Subcutaneous adipose tissue (tissue), 4 donors: Measurements from ENCODE around the gene MRPL36. TPM values are rescaled to one million over a fixed set of nuclear protein-coding genes. Genes with fewer than 3 reads are reported as not detected.

Experiments used
- total RNA-seq, 4 donors: library from RNA; depleted of rRNA; stranded (reverse); fragments of >200 nt; gene quantifications; one replicate each; pipeline ENCODE4 v1.1.0, GENCODE V29; 2016
- TF ChIP-seq, protein P1 (sequence below): fragments of 450-650 bp; IDR thresholded peaks from one replicate; pipeline ENCODE4 v1.5.1; 2016; ENCODE audit warnings: low read depth, mild to moderate bottlenecking, control low read depth, antibody characterized with exemption, moderate library complexity

The MRPL36 gene
- total RNA-seq, 4 donors from 2014 or later: 27.9 to 56.1 (median 42.7) TPM

DNA sequence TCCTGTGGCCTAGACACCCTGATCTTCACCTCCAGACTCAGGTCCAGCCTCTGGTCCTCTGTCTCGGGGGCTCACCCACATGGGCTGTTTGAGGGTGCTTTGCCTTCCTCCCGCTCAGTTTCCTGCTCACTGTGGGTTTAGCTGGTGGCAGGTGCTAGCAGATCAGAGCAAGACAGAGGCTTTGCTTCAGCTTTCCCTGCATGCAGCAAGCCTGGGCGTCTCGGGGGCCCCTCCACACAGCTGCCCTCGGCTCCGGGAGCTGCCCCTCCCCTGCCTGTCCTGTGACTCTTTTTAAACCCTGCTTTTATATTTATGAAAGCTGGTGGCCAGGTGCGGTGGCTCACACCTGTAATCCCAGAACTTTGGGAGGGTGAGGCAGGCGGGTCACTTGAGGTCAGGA, 14.6 kb downstream of the MRPL36 start:
- TF ChIP-seq, protein P1, sequence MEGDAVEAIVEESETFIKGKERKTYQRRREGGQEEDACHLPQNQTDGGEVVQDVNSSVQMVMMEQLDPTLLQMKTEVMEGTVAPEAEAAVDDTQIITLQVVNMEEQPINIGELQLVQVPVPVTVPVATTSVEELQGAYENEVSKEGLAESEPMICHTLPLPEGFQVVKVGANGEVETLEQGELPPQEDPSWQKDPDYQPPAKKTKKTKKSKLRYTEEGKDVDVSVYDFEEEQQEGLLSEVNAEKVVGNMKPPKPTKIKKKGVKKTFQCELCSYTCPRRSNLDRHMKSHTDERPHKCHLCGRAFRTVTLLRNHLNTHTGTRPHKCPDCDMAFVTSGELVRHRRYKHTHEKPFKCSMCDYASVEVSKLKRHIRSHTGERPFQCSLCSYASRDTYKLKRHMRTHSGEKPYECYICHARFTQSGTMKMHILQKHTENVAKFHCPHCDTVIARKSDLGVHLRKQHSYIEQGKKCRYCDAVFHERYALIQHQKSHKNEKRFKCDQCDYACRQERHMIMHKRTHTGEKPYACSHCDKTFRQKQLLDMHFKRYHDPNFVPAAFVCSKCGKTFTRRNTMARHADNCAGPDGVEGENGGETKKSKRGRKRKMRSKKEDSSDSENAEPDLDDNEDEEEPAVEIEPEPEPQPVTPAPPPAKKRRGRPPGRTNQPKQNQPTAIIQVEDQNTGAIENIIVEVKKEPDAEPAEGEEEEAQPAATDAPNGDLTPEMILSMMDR: no peak

GRCh38 chr5:1784197-1785050, 15.2 kb downstream of the MRPL36 start:
- TF ChIP-seq, protein P1: no peak

DNA sequence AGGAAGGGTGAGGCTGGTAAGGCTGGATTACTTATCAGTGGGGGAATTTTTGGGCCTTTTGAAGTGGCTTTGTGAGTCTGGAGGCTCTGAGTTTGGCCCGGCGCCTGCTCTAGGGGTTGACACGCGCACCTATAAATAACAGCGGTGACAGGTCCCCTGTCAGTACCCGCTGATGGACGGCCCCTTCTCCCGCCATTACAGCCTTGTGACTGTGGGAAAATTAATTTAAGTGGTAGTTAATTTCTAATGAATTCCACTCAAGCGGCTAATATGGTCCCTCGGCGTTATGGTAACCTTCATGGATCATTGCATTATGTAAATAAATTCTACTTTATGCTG, 16.5 kb downstream of the MRPL36 start:
- TF ChIP-seq, protein P1: no peak

GRCh38 chr5:1782385-1783215, 17.0 kb downstream of the MRPL36 start:
- TF ChIP-seq, protein P1: no peak

GRCh38 chr5:1781726-1782384, 17.8 kb downstream of the MRPL36 start:
- TF ChIP-seq, protein P1: no peak

- TF ChIP-seq, protein P1: no peak
These were observed 18.5 kb downstream of the MRPL36 start for GRCh38 chr5:1781107-1781506.

DNA sequence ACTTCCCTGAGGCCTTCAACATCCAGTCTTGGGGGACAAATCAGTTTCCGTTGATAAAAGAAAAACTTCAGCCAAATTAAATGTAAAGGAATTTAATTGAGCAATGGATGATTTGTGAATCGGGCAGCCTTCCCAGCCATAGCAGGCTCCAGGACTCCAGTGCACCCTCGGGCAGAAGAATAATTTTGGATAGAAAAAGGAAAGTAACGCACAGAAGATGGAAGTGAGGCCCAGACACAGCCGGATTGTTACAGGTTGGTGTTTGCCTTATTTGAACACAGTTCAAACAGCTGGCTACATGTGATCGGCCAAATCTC, 19.1 kb downstream of the MRPL36 start:
- TF ChIP-seq, protein P1: no peak
